ENCODE measurements around the gene TMEM132C.

The TMEM132C gene

DNA sequence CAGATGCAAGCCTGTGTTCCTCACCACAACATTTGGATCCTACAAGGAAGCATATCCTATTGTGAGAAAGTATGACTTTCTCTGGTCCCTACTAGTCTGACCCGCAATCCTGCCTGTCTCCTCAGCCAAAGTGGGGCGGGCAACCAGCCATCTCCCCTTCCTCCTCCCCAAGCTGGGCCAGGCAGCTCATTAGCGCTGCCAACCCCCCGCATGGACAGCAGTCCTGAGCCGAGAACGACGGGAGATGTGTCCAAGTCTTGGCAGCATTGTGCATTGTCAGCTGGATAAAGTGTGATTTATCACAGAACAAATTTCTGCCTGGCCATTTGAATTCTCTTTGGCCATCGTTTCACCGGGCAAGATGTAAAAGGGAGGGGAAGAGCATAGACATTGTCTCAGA lies 417.4 kb downstream of the TMEM132C start:
- FAIRE-seq (no peak), DNase-seq (ENCODE audit: extremely low spot score, insufficient read length, low read depth) (no peak)

DNA sequence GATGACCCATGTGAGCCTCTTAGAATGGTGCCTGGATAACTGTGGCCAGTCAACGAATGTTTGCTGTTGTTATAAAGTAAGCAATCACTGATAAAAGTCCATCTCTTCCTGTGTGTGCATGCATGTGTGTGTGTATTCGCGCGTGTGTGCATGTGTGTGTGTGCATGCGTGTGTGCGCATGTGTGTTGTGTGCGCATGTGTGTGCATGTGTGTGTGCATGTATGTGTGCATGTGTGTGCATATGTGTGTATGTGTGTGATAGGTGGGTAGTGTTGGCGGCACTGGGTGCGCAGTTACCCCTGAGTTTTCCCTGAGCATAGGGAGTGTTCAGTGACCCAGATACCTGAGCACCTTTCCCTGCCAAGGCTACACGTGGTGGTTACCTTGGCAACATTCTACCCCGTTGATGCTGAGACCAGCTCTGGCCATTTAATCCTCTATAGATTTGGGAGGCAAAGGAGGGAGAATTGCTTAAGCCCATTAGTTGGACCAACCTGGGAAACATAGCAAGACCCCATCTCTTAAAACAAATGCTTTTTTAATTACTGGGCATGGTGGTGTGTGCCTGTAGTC lies 419.0 kb downstream of the TMEM132C start:
- DNase-seq (ENCODE audit: extremely low spot score, insufficient read length, low read depth): no peak
- FAIRE-seq: no peak

GRCh38 chr12:128687851-128688250 lies 420.9 kb downstream of the TMEM132C start:
- DNase-seq (ENCODE audit: extremely low spot score, insufficient read length, low read depth) (no peak), FAIRE-seq (no peak)

GRCh38 chr12:128690641-128691040 lies 423.7 kb downstream of the TMEM132C start:
- no peak for FAIRE-seq
- no peak for DNase-seq (ENCODE audit: extremely low spot score, insufficient read length, low read depth)

- FAIRE-seq (no peak), DNase-seq (ENCODE audit: extremely low spot score, insufficient read length, low read depth) (no peak)
Observed at GRCh38 chr12:128693115-128693514, 426.1 kb downstream of the TMEM132C start.

GRCh38 chr12:128693771-128694170 lies 426.8 kb downstream of the TMEM132C start:
- FAIRE-seq (no peak), DNase-seq (ENCODE audit: extremely low spot score, insufficient read length, low read depth) (no peak)

GRCh38 chr12:128694445-128694844 lies 427.5 kb downstream of the TMEM132C start:
- FAIRE-seq (no peak), DNase-seq (ENCODE audit: extremely low spot score, insufficient read length, low read depth) (no peak)

DNA sequence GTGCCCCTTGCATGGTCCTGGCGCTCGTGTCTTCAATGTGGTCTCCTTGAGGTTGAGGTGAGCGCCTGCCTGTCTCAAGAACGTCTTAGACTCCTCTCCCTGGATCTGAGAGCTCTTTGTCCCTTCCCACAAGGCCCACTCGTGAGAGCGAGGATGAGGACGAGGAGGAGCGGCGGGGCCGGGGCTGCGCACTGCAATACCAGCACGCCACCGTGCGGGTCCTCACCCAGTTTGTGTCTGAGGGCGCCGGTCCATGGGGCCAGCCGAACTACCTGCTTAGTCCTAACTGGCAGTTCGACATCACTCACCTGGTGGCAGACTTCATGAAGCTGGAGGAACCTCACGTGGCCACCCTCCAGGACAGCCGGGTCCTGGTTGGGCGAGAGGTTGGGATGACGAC lies 428.7 kb downstream of the TMEM132C start:
- no peak for FAIRE-seq

DNA sequence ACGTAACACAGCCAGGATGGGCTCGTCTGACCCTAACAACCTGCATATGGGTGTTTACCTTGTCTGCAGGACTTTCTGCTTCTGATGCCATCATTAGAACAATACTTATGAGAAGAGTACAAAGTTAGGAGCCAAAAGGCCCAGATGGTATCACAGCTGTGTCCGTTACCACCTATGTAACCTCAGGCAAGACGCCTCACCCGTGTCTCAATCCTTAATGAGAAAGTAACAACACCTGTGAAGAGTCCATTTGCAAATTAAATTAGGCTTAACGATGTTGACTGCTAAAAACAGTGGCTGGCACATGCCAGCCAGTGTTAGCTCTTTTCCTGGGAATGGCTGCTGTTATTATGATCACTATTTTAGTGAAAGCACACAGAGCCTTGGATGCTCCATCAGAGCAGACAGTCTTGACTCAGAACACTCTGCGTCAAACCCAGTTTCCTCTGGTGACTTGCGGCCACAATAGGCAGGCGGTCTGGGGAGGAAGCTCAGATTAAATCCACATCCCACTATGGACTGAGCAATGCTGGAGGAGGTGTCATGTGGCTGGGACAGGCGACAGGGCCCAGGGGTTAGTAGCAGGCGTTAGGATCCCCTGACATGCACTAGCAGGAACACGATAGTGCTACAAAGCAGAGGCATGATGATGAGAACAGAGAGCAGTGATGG lies 431.5 kb downstream of the TMEM132C start:
- DNase-seq (ENCODE audit: extremely low spot score, insufficient read length, low read depth): no peak
- FAIRE-seq: no peak

More for the DNA sequence above, 428.7 kb downstream of the TMEM132C start:
- DNase-seq (ENCODE audit: extremely low spot score, insufficient read length, low read depth): no peak

GRCh38 chr12:128699106-128699505 lies 432.1 kb downstream of the TMEM132C start:
- DNase-seq (ENCODE audit: extremely low spot score, insufficient read length, low read depth): no peak
- FAIRE-seq: no peak

DNA sequence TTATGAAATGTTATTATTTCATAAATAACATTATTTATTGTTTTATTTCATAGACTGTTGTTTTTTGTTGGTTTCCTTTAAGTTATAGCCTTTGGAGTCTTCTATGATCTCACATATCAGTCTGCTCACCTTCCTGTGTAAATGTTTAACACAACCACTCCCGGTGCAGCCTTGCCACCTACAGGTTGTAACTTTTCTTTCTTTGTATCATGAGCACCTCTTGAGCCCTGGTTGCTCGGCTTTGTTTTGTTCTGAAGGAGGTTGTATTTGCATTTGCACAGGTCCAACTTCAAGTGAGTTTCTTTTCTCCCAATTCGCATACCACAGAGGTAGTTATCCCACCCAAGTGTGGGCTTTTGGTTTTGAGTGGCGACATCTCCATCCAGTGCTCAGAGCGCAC lies 435.4 kb downstream of the TMEM132C start:
- no peak for DNase-seq (ENCODE audit: extremely low spot score, insufficient read length, low read depth)
- no peak for FAIRE-seq

GRCh38 chr12:128705140-128705539 lies 438.2 kb downstream of the TMEM132C start:
- no peak for FAIRE-seq
- no peak for DNase-seq (ENCODE audit: extremely low spot score, insufficient read length, low read depth)

- FAIRE-seq (no peak), DNase-seq (ENCODE audit: extremely low spot score, insufficient read length, low read depth) (no peak)
Observed at GRCh38 chr12:128707488-128707887, 440.5 kb downstream of the TMEM132C start.

DNA sequence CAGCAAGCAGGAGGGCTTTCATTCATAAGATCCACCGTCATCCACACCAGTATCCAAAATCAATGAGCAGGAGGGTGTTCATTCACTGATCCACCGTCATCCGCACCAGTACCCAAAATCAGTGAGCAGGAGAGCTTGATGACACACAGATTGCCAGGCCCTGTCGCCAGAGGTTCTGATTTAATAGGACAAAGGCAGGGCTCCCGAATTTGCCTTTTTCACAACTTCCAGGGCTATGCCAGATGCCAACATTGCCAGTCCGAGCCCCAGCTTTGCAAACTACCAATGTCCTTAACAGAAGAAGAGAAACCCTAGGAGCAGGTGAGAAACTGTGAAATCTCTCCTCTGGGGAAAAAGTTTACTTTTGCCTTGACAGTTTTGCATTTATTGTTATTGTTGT lies 441.8 kb downstream of the TMEM132C start:
- FAIRE-seq (no peak), DNase-seq (ENCODE audit: extremely low spot score, insufficient read length, low read depth) (no peak)

- DNase-seq (ENCODE audit: extremely low spot score, insufficient read length, low read depth): no peak
- FAIRE-seq: no peak
Observed at GRCh38 chr12:128709660-128710059, 442.7 kb downstream of the TMEM132C start.

- no peak for DNase-seq (ENCODE audit: extremely low spot score, insufficient read length, low read depth)
- no peak for FAIRE-seq
Observed at GRCh38 chr12:128711486-128711885, 444.5 kb downstream of the TMEM132C start.

DNA sequence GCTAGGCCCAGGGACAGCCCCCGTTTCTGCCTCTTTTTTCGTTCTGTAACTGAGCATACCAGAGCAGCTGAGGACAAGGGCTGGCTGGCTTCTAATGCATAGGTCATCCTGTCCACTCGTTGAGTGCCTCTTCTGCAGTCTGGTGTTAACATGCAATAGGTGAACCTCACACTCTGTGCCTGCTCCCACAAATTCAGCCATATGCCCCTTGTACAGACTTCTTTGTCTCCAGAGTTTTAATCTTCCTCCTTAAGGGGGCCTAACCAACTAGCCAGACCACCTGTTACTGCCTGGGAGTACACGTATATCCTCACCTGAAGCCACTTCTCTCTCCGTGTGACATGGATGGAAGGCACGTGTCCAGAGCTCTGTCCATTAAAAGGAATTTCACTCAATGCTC lies 445.7 kb downstream of the TMEM132C start:
- FAIRE-seq (no peak), DNase-seq (ENCODE audit: extremely low spot score, insufficient read length, low read depth) (no peak)

DNA sequence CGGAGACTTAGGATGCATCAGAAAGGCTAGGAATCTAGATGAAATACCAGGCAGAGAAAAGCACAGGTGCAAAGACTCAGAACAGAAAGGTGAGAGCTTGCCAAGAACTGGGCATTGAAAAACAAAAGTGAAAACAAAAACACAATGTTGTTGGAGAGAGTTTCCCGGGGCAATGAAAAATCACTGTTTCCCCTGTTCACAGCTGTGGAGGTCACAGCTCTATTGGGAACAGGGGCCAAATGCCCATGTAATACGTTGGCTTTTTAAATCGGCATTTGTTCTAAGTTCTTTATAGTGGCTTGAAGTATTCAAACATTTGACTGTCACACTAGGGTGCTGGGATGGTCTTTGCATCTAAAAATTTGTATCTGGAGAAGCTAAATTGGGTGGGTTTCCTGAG lies 448.5 kb downstream of the TMEM132C start:
- no peak for FAIRE-seq
- no peak for DNase-seq (ENCODE audit: extremely low spot score, insufficient read length, low read depth)

- DNase-seq (ENCODE audit: extremely low spot score, insufficient read length, low read depth) (no peak), FAIRE-seq (no peak)
Observed at GRCh38 chr12:128724468-128725046, 457.6 kb downstream of the TMEM132C start.

DNA sequence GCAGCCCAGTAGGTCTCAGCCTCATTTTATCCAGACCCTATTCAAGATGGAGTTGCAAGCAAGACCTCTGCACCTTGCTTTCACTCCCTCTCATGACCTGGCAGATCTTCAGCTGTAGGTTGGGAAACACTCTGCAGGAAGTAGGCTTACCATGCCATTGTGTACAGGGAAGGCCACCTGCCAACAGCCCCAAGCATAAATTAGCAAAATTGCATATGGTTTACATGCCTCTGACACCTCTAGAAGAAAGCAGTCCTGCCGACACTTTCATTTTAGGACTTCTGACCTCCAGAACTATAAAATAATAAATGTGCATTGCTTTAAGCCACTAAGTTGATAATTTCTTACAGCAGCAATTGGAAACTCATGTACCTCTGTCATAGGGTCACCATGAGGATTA lies 459.9 kb downstream of the TMEM132C start:
- FAIRE-seq (no peak), DNase-seq (ENCODE audit: extremely low spot score, insufficient read length, low read depth) (no peak)

DNA sequence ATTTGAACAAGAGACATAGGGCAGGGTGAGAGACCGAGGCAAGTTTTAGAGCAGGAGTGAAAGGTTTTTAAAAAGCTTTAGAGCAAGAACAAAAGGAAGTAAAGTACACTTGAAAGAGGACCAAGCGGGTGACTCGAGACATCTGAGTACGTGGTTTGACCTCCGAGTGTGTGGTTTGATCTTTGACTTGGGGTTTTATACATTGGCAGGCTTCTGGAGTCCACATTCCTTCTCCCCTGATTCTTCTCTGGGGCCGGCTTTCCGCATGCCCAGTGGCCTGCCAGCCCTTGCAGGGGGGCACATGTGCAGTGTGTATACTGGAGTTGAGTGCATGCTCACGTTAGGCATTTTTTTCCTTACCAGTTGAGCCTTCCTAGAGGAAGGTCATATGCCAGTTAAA lies 460.5 kb downstream of the TMEM132C start:
- DNase-seq (ENCODE audit: extremely low spot score, insufficient read length, low read depth): no peak

DNA sequence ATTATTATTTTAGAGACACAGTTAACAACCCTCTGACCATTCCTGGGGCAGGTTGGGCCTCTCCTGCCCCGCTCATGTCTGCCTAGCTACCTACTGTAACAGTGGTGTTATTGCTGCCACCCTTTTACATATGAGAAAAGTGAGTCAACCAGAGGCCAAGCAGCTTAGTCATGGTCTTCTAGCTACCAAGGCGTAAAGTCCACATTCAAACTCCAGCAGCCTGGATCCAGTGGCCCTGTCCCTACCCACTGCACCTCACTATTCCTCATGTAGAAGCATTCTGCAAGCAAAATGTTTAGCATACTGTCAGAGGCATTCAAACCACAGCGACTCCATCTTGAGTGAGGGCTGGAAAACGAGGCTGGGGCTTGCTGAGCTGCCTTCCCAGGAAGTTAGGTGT lies 461.0 kb downstream of the TMEM132C start:
- DNase-seq (ENCODE audit: extremely low spot score, insufficient read length, low read depth) (no peak), FAIRE-seq (no peak)

More for the DNA sequence above, 460.5 kb downstream of the TMEM132C start:
- FAIRE-seq: no peak
